Activated CD4-positive, alpha-beta T cell treated with anti-CD3 and anti-CD28 coated beads for 4 hours (primary cell): ENCODE data around the gene IVL.
A peak's percentile ranks its signal among the peaks of the same experiment; 100 is the strongest.

Experiments used
- DNase-seq, 2 donors: peaks; one replicate each; pipeline ENCODE4 v3.0.0-alpha.2; 2020

IVL gene

GRCh38 chr1:152907686-152908601, at the start of gene IVL:
TSS of gene IVL (plus strand) at chr1:152908546. CDS start at chr1:152909798, 1,252 bp downstream.
- DNase-seq, result no peak

- no peak for DNase-seq
These were observed 48.6 kb upstream of the IVL start, which contains the start of gene LCE7A for GRCh38 chr1:152859696-152860095. TSS of gene LCE7A (plus strand) at chr1:152859996. CDS start at chr1:152860698, 702 bp downstream.

GRCh38 chr1:152860129-152860528, 48.2 kb upstream of the IVL start:
- DNase-seq, result no peak

- DNase-seq, result no peak
These were observed 47.0 kb upstream of the IVL start for GRCh38 chr1:152861374-152861773.

- no peak for DNase-seq
These were observed 43.9 kb upstream of the IVL start for GRCh38 chr1:152864443-152864842.

GRCh38 chr1:152866321-152866720, 42.0 kb upstream of the IVL start:
- DNase-seq, result no peak

GRCh38 chr1:152869808-152870419, 38.4 kb upstream of the IVL start:
- peak; percentile 37 to 48 for DNase-seq

- DNase-seq, result no peak
These were observed 37.3 kb upstream of the IVL start for GRCh38 chr1:152870831-152871730.

- no peak for DNase-seq
These were observed 36.6 kb upstream of the IVL start for GRCh38 chr1:152871731-152872126.

GRCh38 chr1:152873495-152873894, 34.9 kb upstream of the IVL start:
- no peak for DNase-seq

- no peak for DNase-seq
These were observed 31.5 kb upstream of the IVL start for GRCh38 chr1:152876827-152877226.

- no peak for DNase-seq
These were observed 30.3 kb upstream of the IVL start, which contains the start of gene SMCP for GRCh38 chr1:152878042-152878441. TSS of gene SMCP (plus strand) at chr1:152878322. CDS start at chr1:152884423, 6,101 bp downstream.

GRCh38 chr1:152879559-152880198, 28.7 kb upstream of the IVL start:
- no peak for DNase-seq

GRCh38 chr1:152880316-152880715, 28.0 kb upstream of the IVL start:
- no peak for DNase-seq

- no peak for DNase-seq
These were observed 27.4 kb upstream of the IVL start for GRCh38 chr1:152880907-152881306.

GRCh38 chr1:152884085-152884484, 24.3 kb upstream of the IVL start:
- DNase-seq, result no peak

- no peak for DNase-seq
These were observed 23.8 kb upstream of the IVL start for GRCh38 chr1:152884506-152884905.

GRCh38 chr1:152884966-152885624, 23.3 kb upstream of the IVL start:
- no peak for DNase-seq

- no peak for DNase-seq
These were observed 22.3 kb upstream of the IVL start for GRCh38 chr1:152886085-152886484.

- DNase-seq, result no peak
These were observed 21.5 kb upstream of the IVL start for GRCh38 chr1:152886758-152887409.

- DNase-seq, result no peak
These were observed 20.2 kb upstream of the IVL start for GRCh38 chr1:152888126-152888525.
